ENCODE data around the gene VPS13D. TPM values are rescaled to one million over a fixed set of nuclear protein-coding genes. Genes with fewer than 3 reads are reported as not detected.

VPS13D gene
- total RNA-seq, 6 experiments from 2014 or later: 18.8 to 29.5 (median 21.5) TPM

DNA sequence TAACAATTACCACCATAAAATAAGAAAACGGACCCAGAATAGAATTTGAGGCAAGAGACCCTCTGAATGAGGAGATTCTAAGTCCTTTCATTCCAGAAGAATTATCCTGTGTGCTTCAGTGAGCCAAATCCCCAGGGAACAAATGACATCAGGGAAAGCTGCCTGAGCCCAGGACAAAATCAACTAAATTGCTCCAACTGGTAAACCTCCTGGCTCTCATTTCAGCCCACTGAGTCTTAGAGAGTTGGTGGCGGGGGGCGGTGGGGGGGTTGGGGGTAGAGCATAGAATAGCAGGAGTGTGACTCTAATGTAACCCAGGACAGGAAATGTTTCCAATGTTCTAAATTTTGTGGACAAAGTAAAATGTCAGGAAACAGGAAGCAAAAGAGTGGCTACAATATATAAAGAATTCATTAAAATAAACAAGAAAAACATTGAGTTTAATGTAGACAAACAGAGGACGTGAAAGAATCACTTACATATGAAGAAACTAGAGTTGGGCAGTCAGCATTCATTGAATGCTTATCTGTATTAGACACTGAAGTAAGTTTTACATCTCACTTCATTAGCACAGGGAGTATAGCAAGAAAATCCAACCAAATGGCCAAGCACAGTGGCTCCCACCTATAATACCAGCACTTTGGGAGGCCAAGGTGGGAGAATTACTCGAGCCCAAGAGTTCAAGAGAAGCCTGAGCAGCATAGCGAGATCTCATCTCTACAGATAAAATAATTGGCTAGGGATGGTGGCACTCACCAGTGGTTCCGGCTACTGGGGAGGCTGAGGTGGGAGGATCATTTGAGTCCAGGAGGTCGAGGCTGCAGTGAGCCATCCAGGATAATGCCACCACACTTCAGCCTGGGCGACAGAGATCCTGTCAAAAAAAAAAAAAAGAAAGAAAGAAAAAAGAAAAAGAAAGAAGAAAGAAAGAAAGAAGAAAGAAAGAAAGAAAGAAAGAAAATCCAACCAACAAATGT is 313.1 kb downstream of the VPS13D start:
- no peak overlapping the region for H3K4me3 Mint-ChIP-seq
- no peak for DNase-seq

DNA sequence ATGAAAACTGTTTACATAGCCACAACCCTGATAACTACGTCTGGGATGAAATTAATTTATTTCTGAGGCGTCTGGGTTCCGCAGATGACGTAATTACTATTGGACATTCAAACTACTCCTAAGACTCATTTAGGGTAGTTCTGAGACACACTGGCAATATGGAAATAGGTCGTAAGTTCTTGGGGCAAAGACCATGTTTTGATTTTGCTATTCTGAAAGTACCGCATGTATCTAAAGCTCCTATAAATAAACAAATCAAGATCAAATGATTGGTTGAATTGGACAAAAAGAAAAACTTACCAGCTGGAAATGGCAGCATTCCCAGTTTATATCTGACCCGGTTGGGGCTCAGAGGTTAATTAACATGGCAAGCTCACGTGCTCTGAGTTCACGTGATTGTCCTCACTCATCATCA is 313.9 kb downstream of the VPS13D start:
- H3K4me1 Mint-ChIP-seq (ENCODE audit: low read depth): peaks cover 28% of the 10 kb centered on the region
- TF ChIP-seq, protein P1, sequence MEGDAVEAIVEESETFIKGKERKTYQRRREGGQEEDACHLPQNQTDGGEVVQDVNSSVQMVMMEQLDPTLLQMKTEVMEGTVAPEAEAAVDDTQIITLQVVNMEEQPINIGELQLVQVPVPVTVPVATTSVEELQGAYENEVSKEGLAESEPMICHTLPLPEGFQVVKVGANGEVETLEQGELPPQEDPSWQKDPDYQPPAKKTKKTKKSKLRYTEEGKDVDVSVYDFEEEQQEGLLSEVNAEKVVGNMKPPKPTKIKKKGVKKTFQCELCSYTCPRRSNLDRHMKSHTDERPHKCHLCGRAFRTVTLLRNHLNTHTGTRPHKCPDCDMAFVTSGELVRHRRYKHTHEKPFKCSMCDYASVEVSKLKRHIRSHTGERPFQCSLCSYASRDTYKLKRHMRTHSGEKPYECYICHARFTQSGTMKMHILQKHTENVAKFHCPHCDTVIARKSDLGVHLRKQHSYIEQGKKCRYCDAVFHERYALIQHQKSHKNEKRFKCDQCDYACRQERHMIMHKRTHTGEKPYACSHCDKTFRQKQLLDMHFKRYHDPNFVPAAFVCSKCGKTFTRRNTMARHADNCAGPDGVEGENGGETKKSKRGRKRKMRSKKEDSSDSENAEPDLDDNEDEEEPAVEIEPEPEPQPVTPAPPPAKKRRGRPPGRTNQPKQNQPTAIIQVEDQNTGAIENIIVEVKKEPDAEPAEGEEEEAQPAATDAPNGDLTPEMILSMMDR (IDR thresholded peaks at IDR 0.05): no peak
- no peak for DNase-seq
- H3K4me3 Mint-ChIP-seq: no peak overlapping the region
- H3K27me3 Mint-ChIP-seq (ENCODE audit: insufficient read depth): peaks cover 16% of the 10 kb centered on the region
- H3K27ac Mint-ChIP-seq: no peak overlapping the region
- H3K36me3 Mint-ChIP-seq (ENCODE audit: low read depth): peaks cover 4% of the 10 kb centered on the region; the same call in 1 of the 2 replicates
- peaks cover 4% of the 10 kb centered on the region for H3K9me3 Mint-ChIP-seq

More for the DNA sequence above, 313.1 kb downstream of the VPS13D start:
- no peak overlapping the region for H3K27ac Mint-ChIP-seq
- peaks cover 4% of the 10 kb centered on the region; the same call in 1 of the 2 replicates for H3K36me3 Mint-ChIP-seq (ENCODE audit: low read depth)
- H3K9me3 Mint-ChIP-seq: peaks cover 4% of the 10 kb centered on the region
- peaks cover 16% of the 10 kb centered on the region for H3K27me3 Mint-ChIP-seq (ENCODE audit: insufficient read depth)
- H3K4me1 Mint-ChIP-seq (ENCODE audit: low read depth): peaks cover 28% of the 10 kb centered on the region
- TF ChIP-seq, protein P1 (IDR thresholded peaks at IDR 0.05): no peak

DNA sequence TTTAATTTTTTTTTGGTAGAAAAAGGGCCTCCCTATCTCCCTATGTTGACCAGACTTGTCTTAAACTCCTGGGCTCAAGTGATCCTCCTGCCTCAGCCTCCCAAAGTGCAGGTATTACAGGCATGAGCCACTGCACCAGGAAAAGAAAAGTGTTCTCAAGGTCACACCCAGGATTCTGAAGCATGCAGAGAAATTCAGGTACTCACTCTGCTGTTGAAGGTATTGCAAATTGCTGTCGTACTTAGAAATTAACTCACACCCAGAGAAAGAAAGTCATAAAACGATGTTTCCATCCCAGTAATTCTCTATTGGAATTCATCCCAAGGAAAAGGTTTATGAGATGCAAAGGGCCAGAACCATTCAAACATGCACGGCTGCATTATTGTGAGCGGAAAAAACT is 314.5 kb downstream of the VPS13D start:
- Mint-ChIP-seq H3K4me3 (no peak overlapping the region), H3K27ac (no peak overlapping the region), H3K9me3 (peaks cover 4% of the 10 kb centered on the region), H3K27me3 (ENCODE audit: insufficient read depth) (peaks cover 14% of the 10 kb centered on the region), H3K4me1 (ENCODE audit: low read depth) (peaks cover 26% of the 10 kb centered on the region), H3K36me3 (ENCODE audit: low read depth) (peaks cover 4% of the 10 kb centered on the region; the same call in 1 of the 2 replicates)
- TF ChIP-seq, protein P1 (IDR thresholded peaks at IDR 0.05): no peak
- DNase-seq: no peak

DNA sequence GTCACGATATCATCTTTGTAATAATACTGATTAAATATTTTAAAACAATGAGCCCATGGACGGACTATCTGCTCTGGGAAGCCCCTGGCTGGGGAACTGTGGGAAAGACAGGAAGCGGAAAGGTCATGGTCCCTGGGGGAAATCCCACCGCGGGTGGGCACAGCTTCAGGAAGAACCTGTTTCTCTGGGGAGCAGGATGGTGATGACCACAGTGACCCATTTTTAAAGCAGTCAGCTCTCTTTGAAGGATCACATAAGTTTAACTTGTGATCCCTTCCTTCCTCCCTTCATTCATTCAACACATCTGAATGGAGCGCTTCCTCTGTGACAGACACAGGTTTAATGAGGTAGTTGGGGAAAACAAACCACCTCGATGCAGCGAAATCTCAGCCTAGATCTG is 315.2 kb downstream of the VPS13D start:
- peaks cover 26% of the 10 kb centered on the region for H3K4me1 Mint-ChIP-seq (ENCODE audit: low read depth)
- no peaks in the 10 kb centered on the region for H3K36me3 Mint-ChIP-seq (ENCODE audit: low read depth)
- no peak overlapping the region for H3K27ac Mint-ChIP-seq

DNA sequence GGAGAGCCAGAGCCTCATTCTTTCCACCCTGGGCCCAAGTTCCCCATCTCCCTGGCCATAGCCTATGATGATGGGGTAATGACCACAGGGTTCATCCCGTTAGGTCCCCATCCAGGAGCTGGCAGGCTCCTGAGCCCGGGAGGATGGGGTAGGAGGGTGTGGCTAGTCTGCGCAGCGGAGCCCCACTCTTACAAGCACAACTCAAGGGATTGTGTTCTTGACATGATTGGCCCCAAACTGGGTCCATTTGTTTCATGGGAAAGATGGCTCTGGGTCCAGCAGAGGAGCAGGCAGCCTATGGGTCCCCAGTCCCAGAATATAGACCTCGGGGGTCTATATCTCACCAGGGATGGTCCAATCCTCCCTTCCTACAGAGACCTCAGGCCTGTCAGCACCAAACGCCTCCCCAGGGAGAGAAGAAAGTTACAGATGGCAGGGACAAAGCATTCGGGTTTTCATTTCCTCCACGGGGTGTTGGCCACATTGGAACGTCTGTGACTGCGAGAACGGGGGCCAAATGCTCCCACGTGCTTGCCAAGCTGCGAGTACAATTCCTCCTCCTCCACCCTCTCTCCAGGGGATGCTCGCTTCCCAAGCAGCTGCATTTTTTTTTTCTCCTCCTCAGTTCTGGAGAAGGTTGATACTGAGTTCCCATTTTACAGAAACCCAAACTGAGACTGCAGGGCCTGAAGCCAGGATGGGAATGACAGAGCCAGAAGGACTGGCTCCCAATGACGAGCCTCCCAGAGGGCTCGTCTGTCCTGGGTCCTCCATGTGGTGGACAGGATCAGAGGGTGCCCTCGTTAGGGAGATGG is 317.1 kb downstream of the VPS13D start:
- DNase-seq: no peak
- TF ChIP-seq, protein P1 (IDR thresholded peaks at IDR 0.05): no peak
- peaks cover 12% of the 10 kb centered on the region for H3K27me3 Mint-ChIP-seq (ENCODE audit: insufficient read depth)
- H3K4me3 Mint-ChIP-seq: no peak overlapping the region
- peaks cover 21% of the 10 kb centered on the region for H3K4me1 Mint-ChIP-seq (ENCODE audit: low read depth)
- H3K9me3 Mint-ChIP-seq: no peaks in the 10 kb centered on the region
- no peak overlapping the region for H3K27ac Mint-ChIP-seq
- no peaks in the 10 kb centered on the region for H3K36me3 Mint-ChIP-seq (ENCODE audit: low read depth)

More for the DNA sequence above, 315.2 kb downstream of the VPS13D start:
- no peak for DNase-seq
- Mint-ChIP-seq H3K4me3 (no peak overlapping the region), H3K9me3 (no peaks in the 10 kb centered on the region), H3K27me3 (ENCODE audit: insufficient read depth) (peaks cover 11% of the 10 kb centered on the region)
- TF ChIP-seq, protein P1 (IDR thresholded peaks at IDR 0.05): no peak
